Common myeloid progenitor, CD34-positive (primary cell): ENCODE data around the gene HGFAC.

Experiments used
- CTCF ChIA-PET: fragments of 350-600 bp; sonication (Branson Sonifier 250); formaldehyde crosslinking; loops from one replicate; lab custom pipeline; 2021; ENCODE audit warnings: antibody characterized with exemption; lab: Charles Lee
- POLR2A ChIA-PET: fragments of 350-600 bp; sonication (Branson Sonifier 250); formaldehyde crosslinking; loops from one replicate; lab custom pipeline; 2021; ENCODE audit warnings: antibody characterized with exemption; lab: Charles Lee
- DNase-seq, 3 donors: peaks; one replicate each; pipeline versions ENCODE4 v3.0.0 to v3.0.0-alpha.2; 2013
- H3K27ac ChIP-seq, 2 experiments: 1 replicate in 1 of 2; 2 replicates in 1 of 2; pipeline ENCODE4 v1.7.0; 2013; ENCODE audit warnings: inconsistent platforms in 2 of 2, low read length in 2 of 2, mild to moderate bottlenecking in 2 of 2, low read depth in 1 of 2, moderate library complexity in 1 of 2; ENCODE audit not compliant: severe bottlenecking in 2 of 2, insufficient read depth in 1 of 2, poor library complexity in 1 of 2
- H3K27me3 ChIP-seq, 5 experiments: replicated peaks in 2 of 5; 1 replicate in 3 of 5; 2 replicates in 2 of 5; pipeline versions ENCODE4 v1.6.1 to v1.7.0; 2013; ENCODE audit warnings: low read length in 4 of 5, mild to moderate bottlenecking in 2 of 5, moderate library complexity in 2 of 5, inconsistent platforms in 1 of 5; ENCODE audit not compliant: insufficient read depth in 5 of 5, control insufficient read depth in 4 of 5
- H3K36me3 ChIP-seq, 4 experiments: 1 replicate in 2 of 4; 2 replicates in 2 of 4; pipeline versions ENCODE4 v1.6.1 to v1.7.0; 2013; ENCODE audit warnings: low read length in 3 of 4, control low read depth in 1 of 4, mild to moderate bottlenecking in 1 of 4; ENCODE audit not compliant: control insufficient read depth in 4 of 4, insufficient read depth in 4 of 4
- H3K4me1 ChIP-seq, 4 experiments: 1 replicate in 3 of 4; 2 replicates in 1 of 4; pipeline versions ENCODE4 v1.6.1 to v1.7.1; 2013; ENCODE audit warnings: low read length in 3 of 4, mild to moderate bottlenecking in 3 of 4, control low read depth in 1 of 4, inconsistent platforms in 1 of 4, moderate library complexity in 1 of 4; ENCODE audit not compliant: control insufficient read depth in 4 of 4, insufficient read depth in 4 of 4; ENCODE audit errors: control extremely low read depth in 1 of 4
- H3K4me3 ChIP-seq, 7 experiments: 1 replicate in 4 of 7; 2 replicates in 3 of 7; pipeline versions ENCODE4 v1.5.1 to v1.7.0; 2013; ENCODE audit warnings: mild to moderate bottlenecking in 7 of 7, low read length in 6 of 7, moderate library complexity in 6 of 7, inconsistent platforms in 2 of 7, low read depth in 2 of 7, control low read depth in 1 of 7; ENCODE audit not compliant: insufficient read depth in 4 of 7, control insufficient read depth in 1 of 7; ENCODE audit errors: extremely low read depth in 1 of 7
- H3K9me3 ChIP-seq, 5 experiments: 1 replicate in 4 of 5; 2 replicates in 1 of 5; pipeline versions ENCODE4 v1.6.1 to v1.7.1; 2013; ENCODE audit warnings: low read length in 4 of 5, mild to moderate bottlenecking in 2 of 5, inconsistent platforms in 1 of 5, low read depth in 1 of 5, moderate library complexity in 1 of 5; ENCODE audit not compliant: control insufficient read depth in 4 of 5, insufficient read depth in 2 of 5; ENCODE audit errors: control extremely low read depth in 1 of 5
- WGBS: methylation state at CpG from one replicate; pipeline ENCODE4 v1.1.5; 2013; ENCODE audit not compliant: insufficient coverage; 5-methylcytosine and 5-hydroxymethylcytosine counted together

The HGFAC gene

DNA sequence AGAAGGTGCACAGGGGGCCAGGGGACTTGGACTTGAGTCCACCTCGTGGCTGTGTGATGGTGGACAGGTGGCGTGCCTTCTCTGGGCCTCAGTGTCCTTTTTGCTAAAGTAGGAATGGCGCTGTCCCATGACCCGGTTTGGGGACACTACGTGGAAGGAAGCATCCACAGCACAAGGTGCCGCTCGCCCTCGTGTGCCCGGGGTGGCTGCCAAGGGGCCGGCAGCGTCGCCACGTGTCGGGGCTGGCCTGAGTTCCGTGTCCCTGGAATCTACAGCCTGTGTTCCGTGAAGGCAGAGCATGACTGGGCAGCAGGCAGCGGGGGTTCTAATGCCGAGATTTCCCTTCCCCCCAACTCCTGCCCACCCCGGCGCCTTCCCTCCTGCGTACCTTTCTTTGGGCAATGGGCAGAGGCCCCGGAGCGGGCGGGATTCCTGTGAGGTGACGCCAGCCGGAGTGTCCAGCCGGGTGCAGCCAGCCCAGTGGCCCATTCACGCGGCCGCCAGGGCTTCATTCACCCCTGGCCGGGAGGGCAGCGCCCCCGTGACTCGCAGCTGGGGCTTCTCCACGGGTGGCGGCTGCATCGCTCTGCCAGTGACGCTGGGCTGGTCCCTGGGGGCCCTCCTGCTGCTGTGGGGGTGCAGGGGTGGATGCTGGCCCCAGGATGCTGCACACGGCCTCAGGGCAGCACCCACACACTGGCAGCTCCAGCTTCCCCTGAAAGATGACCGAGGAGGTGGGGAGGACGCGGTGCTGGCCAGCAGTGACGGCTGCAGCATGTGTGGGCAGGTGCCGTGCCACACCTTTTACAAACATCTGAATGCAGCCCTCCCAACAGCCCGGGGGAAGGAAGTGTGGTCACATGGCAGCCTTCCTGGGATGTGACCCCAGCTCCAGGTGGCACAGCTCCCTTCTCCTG is 42.5 kb downstream of the HGFAC start:
- no peaks in the 10 kb centered on the region for H3K9me3 ChIP-seq
- peak in 2 of 3 donors; percentile 24 to 27 for DNase-seq
- H3K4me3 ChIP-seq, result no peak overlapping the region
- CTCF ChIA-PET, result no interaction called here
- no peak overlapping the region for H3K27ac ChIP-seq
- H3K27me3 ChIP-seq, result peaks cover 0 to 86% (median 11%) of the 10 kb centered on the region in 5 experiments
- 58% methylated on average over 45 of the region's 45 CpGs for WGBS
- peaks cover 0 to 26% (median 16%) of the 10 kb centered on the region in 4 experiments for H3K4me1 ChIP-seq
- POLR2A ChIA-PET, result interaction anchor here (0.5 kb wide), 1 partner anchor 109 kb away, joined by 3 read pairs; no protein-coding TSS in a partner anchor
- H3K36me3 ChIP-seq, result no peaks in the 10 kb centered on the region

DNA sequence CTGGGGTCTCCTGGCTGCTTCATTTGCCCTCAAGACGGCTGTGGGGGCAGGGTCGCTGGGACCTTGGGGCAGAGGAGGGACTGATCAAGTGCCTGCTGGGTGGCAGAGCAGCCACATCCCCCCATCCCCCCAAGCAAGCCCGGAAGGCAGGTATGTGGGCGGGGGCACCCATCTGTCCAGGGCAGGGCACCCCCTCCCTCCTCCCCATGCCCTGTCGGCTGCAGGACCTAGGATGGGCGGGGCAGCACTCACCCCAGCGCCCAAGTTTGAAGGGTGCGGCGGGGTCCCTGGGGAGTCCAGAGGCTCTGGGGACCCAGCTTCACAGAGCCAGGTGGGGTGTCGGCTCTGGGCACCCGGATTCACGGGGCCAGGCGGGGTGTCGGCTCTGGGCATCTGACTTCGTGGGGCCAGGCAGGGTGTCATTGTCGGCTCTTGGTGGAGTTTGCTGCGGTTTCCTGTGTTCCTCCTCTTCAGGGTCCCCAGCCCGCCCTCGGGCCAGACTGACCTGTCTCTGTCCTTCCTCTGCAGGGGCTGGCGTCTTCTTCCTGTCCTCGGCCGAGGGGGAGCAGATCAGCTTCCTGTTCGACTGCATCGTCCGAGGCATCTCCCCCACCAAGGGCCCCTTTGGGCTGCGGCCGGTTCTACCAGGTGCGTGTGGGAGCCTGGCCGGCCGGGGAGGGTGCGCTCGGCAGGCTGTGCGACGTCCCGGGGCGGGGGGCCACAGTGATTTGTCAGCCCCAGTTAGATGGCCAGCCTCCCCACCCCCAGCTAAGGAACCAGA is 43.4 kb downstream of the HGFAC start:
- Histone ChIP-seq H3K27ac (no peak overlapping the region), H3K27me3 (peaks cover 0 to 95% (median 11%) of the 10 kb centered on the region in 5 experiments), H3K36me3 (no peaks in the 10 kb centered on the region), H3K9me3 (no peaks in the 10 kb centered on the region), H3K4me3 (peak overlapping the region in 4 of 7 experiments; percentile 4 to 28 (median 14)), H3K4me1 (peaks cover 0 to 27% (median 16%) of the 10 kb centered on the region in 4 experiments)
- DNase-seq, result peak in 2 of 3 donors; percentile 25 to 29
- 15% methylated on average over 31 of the region's 36 CpGs for WGBS
- ChIA-PET POLR2A (interaction anchor here (0.5 kb wide), 1 partner anchor 110 kb away, joined by 3 read pairs; no protein-coding TSS in a partner anchor), CTCF (interaction anchor here (0.7 kb wide), 1 partner anchor 396 kb away, joined by 4 read pairs; no protein-coding TSS in a partner anchor)

DNA sequence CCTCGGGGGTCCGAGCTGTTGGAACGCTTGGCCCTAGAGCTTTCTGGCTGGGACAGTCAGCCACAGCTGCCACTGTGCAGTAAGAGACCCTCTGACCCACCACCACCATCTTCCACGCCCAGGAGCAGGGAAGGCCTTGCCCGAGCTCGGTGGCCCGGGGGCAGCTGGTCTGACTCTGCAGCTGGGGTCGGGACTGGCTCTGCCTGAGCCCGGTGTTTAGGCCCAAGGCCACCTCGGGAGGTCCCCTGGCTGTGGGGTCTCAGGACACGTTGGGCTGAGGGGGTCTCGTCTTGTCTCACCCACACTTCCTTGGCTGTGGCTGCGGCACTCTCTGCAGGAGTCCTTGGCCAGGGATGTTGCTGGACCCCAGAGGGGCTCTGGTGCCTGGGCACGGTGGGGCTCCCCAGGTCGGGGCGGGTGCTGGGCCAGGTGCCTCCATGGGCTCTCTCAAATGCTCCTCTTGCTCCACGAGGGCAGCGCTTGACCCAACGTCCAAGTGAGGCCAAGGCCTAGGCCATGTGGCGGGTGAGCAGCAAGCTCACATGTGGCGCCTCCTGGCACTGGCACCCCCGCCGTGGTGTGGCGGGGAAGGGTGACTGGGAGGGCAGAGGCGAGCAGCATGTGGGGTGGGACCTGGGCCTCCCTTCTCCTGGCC is 44.2 kb downstream of the HGFAC start:
- Histone ChIP-seq H3K27ac (no peak overlapping the region), H3K4me3 (peak overlapping the region in 1 of 7 experiments; percentile 5), H3K4me1 (peaks cover 0 to 27% (median 16%) of the 10 kb centered on the region in 4 experiments), H3K27me3 (peaks cover 0 to 98% (median 11%) of the 10 kb centered on the region in 5 experiments), H3K9me3 (no peaks in the 10 kb centered on the region), H3K36me3 (no peaks in the 10 kb centered on the region)
- POLR2A ChIA-PET, result no interaction called here
- 88% methylated on average over 23 of the region's 25 CpGs for WGBS
- no peak for DNase-seq
- CTCF ChIA-PET, result no interaction called here

DNA sequence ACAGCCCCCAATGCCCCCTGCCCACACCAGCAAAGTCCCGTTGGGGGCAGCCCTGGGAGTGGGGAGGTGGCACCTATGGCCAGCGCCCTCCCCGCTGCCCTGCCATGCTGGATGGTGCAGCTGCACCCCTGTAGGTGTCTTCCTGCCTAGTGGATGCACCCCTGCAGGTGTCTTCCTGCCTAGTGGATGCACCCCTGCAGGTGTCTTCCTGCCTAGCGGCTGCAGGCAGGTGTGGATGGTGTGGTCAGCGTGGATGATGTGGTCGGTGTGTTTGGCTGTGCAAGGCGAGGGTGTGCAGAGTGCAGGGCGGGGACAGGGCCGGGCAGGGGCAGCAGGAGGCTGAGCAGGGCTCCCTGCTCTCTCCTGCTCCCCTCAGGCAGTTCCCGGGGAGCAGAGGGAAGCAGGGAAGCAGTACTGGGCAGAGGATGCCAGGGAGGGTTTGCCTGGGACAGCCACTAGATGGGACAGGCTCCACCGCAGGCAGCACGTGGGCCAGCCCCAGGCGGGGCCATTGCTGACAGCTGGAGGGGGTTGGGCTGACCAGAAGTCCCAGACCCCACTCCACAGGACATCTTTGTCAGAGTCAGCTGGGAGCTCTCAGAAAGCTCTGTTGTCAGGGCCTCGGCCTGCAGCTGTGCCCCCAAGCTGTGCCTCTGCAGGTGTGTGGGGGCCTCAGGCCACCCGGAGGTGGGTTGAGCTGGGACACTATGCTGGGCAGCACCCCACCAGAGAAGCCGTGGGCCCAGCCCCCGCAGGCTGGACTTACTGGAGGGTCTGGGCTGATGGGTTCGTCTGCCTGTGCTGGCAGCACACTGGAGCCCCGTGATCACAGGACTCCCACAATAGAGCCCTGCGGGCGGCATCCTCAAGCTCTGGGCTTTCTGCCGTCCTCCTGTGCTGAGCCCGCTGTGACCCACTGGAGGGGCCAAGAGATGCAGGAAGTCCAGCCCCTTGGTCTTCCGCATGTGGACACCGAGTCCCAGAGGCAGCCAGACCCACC is 45.1 kb downstream of the HGFAC start:
- Histone ChIP-seq H3K4me1 (peaks cover 0 to 27% (median 15%) of the 10 kb centered on the region in 4 experiments), H3K9me3 (no peaks in the 10 kb centered on the region), H3K36me3 (no peaks in the 10 kb centered on the region), H3K27ac (no peak overlapping the region), H3K4me3 (no peak overlapping the region), H3K27me3 (peaks cover 0 to 98% (median 11%) of the 10 kb centered on the region in 5 experiments)
- no peak for DNase-seq
- ChIA-PET CTCF (no interaction called here), POLR2A (no interaction called here)
- WGBS, result 85% methylated on average over 22 of the region's 25 CpGs

DNA sequence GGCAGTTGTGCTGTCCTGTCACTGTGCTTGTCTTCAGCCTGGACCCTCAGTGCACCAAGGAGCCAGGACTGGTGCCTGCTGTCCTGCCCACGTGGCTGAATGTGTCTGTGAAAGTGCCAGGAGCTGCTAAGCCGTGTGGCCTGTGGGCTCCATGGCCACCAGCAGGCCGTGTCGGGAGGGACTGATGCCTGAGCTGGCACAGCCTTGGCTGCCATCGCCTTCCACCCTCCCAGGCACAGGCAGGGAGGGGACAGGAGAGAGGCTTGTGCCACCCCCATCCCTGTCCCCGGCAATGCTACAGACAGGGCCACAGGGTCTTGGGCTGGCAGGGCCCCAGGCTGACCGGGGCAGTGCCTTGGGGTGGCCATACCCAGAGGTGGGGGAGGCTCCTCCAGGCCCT is 46.1 kb downstream of the HGFAC start:
- WGBS, result 72% methylated on average over 7 of the region's 7 CpGs
- ChIA-PET POLR2A (no interaction called here), CTCF (no interaction called here)
- peaks cover 0 to 96% (median 12%) of the 10 kb centered on the region in 5 experiments for H3K27me3 ChIP-seq
- H3K9me3 ChIP-seq, result no peaks in the 10 kb centered on the region
- H3K4me3 ChIP-seq, result no peak overlapping the region
- H3K27ac ChIP-seq, result no peak overlapping the region
- no peak for DNase-seq
- no peaks in the 10 kb centered on the region for H3K36me3 ChIP-seq
- peaks cover 0 to 27% (median 15%) of the 10 kb centered on the region in 4 experiments for H3K4me1 ChIP-seq

DNA sequence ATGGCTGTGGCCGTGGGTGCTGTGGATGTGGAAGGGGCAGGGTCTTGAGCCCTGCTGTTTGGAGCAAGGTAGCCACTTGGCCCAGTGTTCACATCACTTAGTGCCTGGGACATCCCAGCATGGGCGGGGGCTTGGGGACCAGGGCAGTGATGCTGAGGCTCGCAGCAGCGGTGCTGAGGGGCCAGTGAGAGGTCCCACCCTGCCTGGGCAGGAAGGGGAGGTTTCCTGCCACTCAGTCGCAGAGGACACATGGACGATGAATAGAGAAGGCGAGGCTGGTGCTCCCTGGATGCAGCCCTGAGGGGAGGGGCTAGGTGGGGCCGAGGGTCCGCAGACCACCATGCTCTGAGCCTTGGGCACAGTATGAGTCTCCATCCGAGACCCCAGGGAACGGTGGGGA is 47.1 kb downstream of the HGFAC start:
- peaks cover 0 to 98% (median 12%) of the 10 kb centered on the region in 5 experiments for H3K27me3 ChIP-seq
- no peak overlapping the region for H3K4me3 ChIP-seq
- WGBS, result 31% methylated on average over 11 of the region's 11 CpGs
- no peak for DNase-seq
- H3K9me3 ChIP-seq, result no peaks in the 10 kb centered on the region
- H3K27ac ChIP-seq, result no peak overlapping the region
- ChIA-PET POLR2A (no interaction called here), CTCF (interaction anchor here (1.4 kb wide), 1 partner anchor 8 kb away, joined by 7 read pairs; no protein-coding TSS in a partner anchor)
- peaks cover 0 to 31% (median 14%) of the 10 kb centered on the region in 4 experiments for H3K4me1 ChIP-seq
- no peaks in the 10 kb centered on the region for H3K36me3 ChIP-seq
